Activated CD4-positive, alpha-beta T cell treated with anti-CD3 and anti-CD28 coated beads for 36 hours (primary cell): ENCODE measurements around the gene IL17RC. TPM values are rescaled to one million over a fixed set of nuclear protein-coding genes. Genes with fewer than 3 reads are reported as not detected.

Experiments used
- ATAC-seq: fragments of 200-7000 bp; cut with Tn5 transposase; one replicate; pipeline ENCODE4 v1.10.0; 2021; ENCODE audit warnings: mild to moderate bottlenecking, moderate library complexity
- CTCF ChIA-PET: fragments of 350-600 bp; sonication (Branson Sonifier 250); formaldehyde crosslinking; loops from one replicate; lab custom pipeline; 2021; ENCODE audit warnings: antibody characterized with exemption; lab: Charles Lee
- POLR2A ChIA-PET: fragments of 350-600 bp; sonication (Branson Sonifier 250); formaldehyde crosslinking; loops from one replicate; lab custom pipeline; 2021; ENCODE audit warnings: antibody characterized with exemption, inconsistent platforms; lab: Charles Lee
- DNase-seq: peaks from one replicate; pipeline ENCODE4 v3.0.0-alpha.2; 2020
- H3K27ac Mint-ChIP-seq: one replicate; pipeline ENCODE4 v1.8.0; 2021; ENCODE audit warnings: mixed read lengths
- H3K27me3 Mint-ChIP-seq: one replicate; pipeline ENCODE4 v1.8.0; 2021; ENCODE audit warnings: mixed read lengths
- H3K36me3 Mint-ChIP-seq: one replicate; pipeline ENCODE4 v1.8.0; 2021; ENCODE audit warnings: low read depth, mixed read lengths
- H3K4me1 Mint-ChIP-seq: one replicate; pipeline ENCODE4 v1.8.0; 2021; ENCODE audit warnings: mixed read lengths
- H3K4me3 Mint-ChIP-seq: one replicate; pipeline ENCODE4 v1.8.0; 2021; ENCODE audit warnings: mild to moderate bottlenecking, moderate library complexity, mixed read lengths
- H3K9me3 Mint-ChIP-seq: one replicate; pipeline ENCODE4 v1.8.0; 2021; ENCODE audit warnings: low read depth, mixed read lengths
- intact Hi-C, 2 experiments: fragments of 100-400 bp; cut with DNase I in 1 of 2; cut with micrococcal nuclease in 1 of 2; formaldehyde crosslinking; loops; one replicate each; pipeline versions ENCODE4 v1.14.2 to v1.15.1; 2022 to 2024; cut with DNase I, micrococcal nuclease
- total RNA-seq, 2 experiments: library from RNA; stranded (reverse); gene quantifications; one replicate each; pipeline ENCODE4 v1.2.3, GENCODE V29; 2021

The IL17RC gene
- total RNA-seq, 2 experiments from 2014 or later = 0.25 to 0.50 TPM

DNA sequence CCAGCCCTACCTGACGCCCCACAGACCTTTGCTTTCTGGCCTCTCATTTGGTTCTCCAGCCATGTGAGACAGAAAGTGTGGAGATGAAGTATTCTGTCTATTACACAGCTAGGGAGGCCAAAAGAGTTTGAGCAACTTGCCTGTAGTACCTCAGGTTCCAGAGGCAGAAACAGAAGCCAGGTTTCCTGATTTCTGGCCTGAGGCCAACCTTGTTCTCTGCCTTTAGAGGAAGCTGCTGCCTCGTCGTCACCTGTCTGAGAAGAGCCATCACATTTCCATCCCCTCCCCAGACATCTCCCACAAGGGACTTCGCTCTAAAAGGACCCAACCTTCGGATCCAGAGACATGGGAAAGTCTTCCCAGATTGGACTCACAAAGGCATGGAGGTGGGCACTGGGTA, 10.4 kb upstream of the IL17RC start:
- Mint-ChIP-seq H3K27me3 (no peaks in the 10 kb centered on the region), H3K9me3 (no peaks in the 10 kb centered on the region), H3K4me1 (peaks cover 36% of the 10 kb centered on the region), H3K4me3 (no peak overlapping the region), H3K36me3 (no peaks in the 10 kb centered on the region), H3K27ac (no peak overlapping the region)
- ChIA-PET CTCF (interaction anchor here (1.0 kb wide), 1 partner anchor 15 kb away, joined by 3 read pairs; no protein-coding TSS in a partner anchor), POLR2A (no interaction called here)
- no peak for ATAC-seq
- no peak for DNase-seq
- intact Hi-C loops = no loop called here

DNA sequence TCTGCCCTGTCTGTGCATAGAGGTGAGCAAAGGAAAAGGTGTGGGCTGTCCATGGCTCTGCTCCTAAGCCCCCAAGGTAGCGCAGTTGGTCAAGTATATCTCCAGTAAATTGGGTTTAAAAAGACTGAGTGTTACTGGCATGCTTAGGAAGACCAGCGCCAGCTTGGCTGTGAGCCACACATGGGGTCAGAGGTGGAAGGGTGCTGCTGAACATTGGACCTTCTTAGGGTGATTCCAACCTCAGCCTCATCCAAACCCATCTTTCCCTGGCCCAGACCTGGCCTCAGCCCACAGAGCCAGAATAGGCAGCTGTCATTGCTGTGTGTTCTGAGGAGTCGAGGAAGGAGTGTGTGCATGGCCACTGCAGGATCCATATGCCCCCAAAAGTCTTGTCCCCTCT, 8.6 kb upstream of the IL17RC start:
- intact Hi-C loops = no loop called here
- Mint-ChIP-seq H3K27ac (no peak overlapping the region), H3K4me3 (no peak overlapping the region), H3K4me1 (peaks cover 25% of the 10 kb centered on the region), H3K36me3 (no peaks in the 10 kb centered on the region), H3K27me3 (peaks cover 3% of the 10 kb centered on the region), H3K9me3 (no peaks in the 10 kb centered on the region)
- ChIA-PET CTCF (interaction anchor here (1.5 to 1.8 kb wide), 2 partner anchors 13 to 24 kb away, joined by 3 to 4 read pairs; no protein-coding TSS in a partner anchor), POLR2A (no interaction called here)
- ATAC-seq (no peak), DNase-seq (no peak)

DNA sequence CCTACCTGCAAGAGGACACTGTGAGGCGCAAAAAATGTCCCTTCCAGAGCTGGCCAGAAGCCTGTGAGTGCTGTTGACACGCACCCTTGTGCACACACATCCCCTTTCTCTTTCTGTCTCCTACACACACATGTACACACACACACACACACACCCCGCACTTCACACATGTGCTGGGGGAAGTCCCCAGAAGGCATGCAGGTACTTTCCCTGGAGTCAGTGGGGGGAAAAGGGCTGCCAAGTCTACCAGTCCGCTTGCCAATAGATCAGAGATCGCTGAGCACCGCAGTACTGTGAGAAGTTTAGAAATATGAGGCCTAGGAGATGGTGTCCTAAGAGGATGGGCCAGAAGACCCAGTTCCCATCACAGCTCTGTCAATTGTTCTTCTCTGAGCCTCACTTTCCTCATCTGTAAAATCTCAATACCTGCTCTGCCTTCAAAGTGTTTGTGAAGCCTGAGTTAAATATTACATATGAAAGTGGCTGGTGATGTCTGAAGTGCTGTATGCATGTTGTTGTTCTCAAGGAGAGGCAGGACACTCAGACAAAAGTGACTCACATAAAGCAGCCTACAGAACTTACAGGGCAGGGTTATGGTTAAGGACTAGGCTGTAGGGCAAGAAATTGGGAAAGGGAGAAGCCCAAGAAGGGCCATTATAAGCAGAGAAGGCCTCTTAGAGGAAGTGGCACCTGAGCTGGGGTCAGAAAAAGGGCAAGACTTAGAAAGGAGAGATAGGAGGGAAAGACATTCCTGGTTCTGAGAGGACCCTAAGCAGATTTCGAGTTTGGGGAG, 7.5 kb upstream of the IL17RC start:
- peak; percentile 78 for ATAC-seq
- Mint-ChIP-seq H3K27me3 (peaks cover 3% of the 10 kb centered on the region), H3K4me3 (no peak overlapping the region), H3K9me3 (no peaks in the 10 kb centered on the region), H3K4me1 (peaks cover 17% of the 10 kb centered on the region), H3K27ac (peak overlapping the region; percentile 7), H3K36me3 (no peaks in the 10 kb centered on the region)
- ChIA-PET CTCF (no interaction called here), POLR2A (no interaction called here)
- intact Hi-C loops = no loop called here
- peak; percentile 50 for DNase-seq

DNA sequence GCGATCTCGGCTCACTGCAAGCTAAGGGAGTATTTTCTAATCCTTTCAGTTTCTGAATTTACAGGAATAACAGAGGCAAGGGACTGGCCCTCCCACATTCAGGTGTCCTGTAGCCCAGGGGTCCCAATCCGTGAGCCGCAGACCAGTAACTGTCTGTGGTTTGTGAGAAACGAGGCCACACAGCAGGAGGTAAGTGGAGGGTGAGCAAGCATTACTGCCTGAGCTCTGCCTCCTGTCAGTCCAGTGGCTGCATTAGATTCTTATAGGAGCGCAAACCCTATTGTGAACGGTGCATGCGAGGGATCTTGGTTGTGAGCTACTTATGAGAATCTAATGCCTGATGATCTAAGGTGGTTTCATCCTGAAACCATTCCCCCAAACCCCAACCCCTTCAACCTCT, 5.0 kb upstream of the IL17RC start:
- ATAC-seq (no peak), DNase-seq (no peak)
- H3K27me3 Mint-ChIP-seq = peaks cover 5% of the 10 kb centered on the region
- intact Hi-C loops = no loop called here
- no peak overlapping the region for H3K27ac Mint-ChIP-seq
- H3K9me3 Mint-ChIP-seq = no peaks in the 10 kb centered on the region
- ChIA-PET CTCF (interaction anchor here (1.1 to 5.4 kb wide), 3 partner anchors 10 to 20 kb away, joined by 3 to 32 read pairs (median 5); partner anchors contain the start of gene CRELD1), POLR2A (interaction anchor here (1.0 to 1.2 kb wide), 2 partner anchors 21 to 37 kb away, joined by 4 read pairs; partner anchors contain the start of gene JAGN1)
- no peak overlapping the region for H3K4me3 Mint-ChIP-seq
- peaks cover 29% of the 10 kb centered on the region for H3K4me1 Mint-ChIP-seq
- no peaks in the 10 kb centered on the region for H3K36me3 Mint-ChIP-seq

DNA sequence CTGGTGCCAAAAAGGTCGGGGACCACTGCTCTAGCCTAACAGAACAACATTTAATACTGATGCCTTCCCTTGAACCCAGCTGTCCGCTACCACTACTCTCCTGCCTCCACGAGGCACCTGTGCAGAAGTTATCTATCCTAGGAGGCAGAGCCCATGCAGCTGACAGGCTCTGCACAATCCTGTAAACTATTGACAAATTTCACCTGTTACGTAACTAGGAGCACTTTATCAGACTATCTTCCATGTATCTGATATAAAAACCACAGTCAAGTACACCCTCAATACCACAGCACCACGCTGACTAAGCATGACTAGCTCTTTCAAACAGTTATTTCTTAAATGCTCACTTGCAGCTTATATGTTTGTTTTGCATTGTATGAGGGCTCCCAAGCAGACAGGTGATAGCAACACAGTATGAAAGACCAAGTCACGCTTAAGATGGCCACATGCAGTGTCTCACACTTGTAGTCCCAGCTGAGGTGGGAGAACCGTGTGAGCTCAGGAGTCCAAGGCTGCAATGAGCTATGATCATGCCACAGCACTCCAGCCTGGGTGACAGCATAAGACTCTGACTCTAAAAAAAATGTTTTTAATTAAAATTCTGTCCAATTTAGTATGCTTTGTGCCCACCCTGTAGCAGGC, 4.5 kb upstream of the IL17RC start:
- H3K9me3 Mint-ChIP-seq = no peaks in the 10 kb centered on the region
- H3K36me3 Mint-ChIP-seq = no peaks in the 10 kb centered on the region
- H3K27ac Mint-ChIP-seq = peak overlapping the region; percentile 14
- ChIA-PET CTCF (interaction anchor here (1.0 to 5.4 kb wide), 6 partner anchors 11 to 119 kb away, joined by 3 to 32 read pairs (median 5); partner anchors contain the start of genes ARPC4 and CRELD1), POLR2A (interaction anchor here (1.0 to 1.5 kb wide), 3 partner anchors 19 to 37 kb away, joined by 3 to 4 read pairs (median 4); partner anchors contain the start of gene JAGN1)
- ATAC-seq (peak; percentile 10), DNase-seq (peak; percentile 42)
- no peak overlapping the region for H3K4me3 Mint-ChIP-seq
- intact Hi-C loops = no loop called here
- H3K27me3 Mint-ChIP-seq = peaks cover 5% of the 10 kb centered on the region
- peaks cover 30% of the 10 kb centered on the region for H3K4me1 Mint-ChIP-seq

DNA sequence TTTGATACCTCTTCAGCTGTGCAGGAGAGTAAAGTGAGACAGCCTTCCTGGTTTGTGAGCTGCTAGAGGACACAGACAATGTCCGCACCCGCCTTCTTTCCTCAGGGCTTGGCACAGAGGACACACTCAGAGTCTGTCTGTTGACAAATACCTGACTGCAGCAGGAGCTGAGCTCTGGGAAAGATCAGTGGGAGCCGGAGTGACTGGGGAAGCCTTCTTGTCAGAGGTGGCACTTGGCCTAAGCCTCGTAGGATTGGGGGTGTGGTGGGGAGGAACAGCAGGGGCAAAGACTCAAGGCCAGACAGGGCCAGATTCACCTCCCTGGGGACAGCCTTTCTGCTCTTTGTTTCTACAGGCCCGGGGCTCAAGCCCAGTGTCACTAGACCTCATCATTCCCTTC, 3.3 kb upstream of the IL17RC start:
- intact Hi-C loops = no loop called here
- DNase-seq (no peak), ATAC-seq (no peak)
- Mint-ChIP-seq H3K27ac (no peak overlapping the region), H3K36me3 (no peaks in the 10 kb centered on the region), H3K4me1 (peaks cover 30% of the 10 kb centered on the region), H3K27me3 (peaks cover 5% of the 10 kb centered on the region), H3K9me3 (no peaks in the 10 kb centered on the region), H3K4me3 (no peak overlapping the region)
- POLR2A ChIA-PET = interaction anchor here (0.7 to 1.5 kb wide), 2 partner anchors 18 to 33 kb away, joined by 3 read pairs; no protein-coding TSS in a partner anchor
- CTCF ChIA-PET = interaction anchor here (0.6 to 5.4 kb wide), 8 partner anchors 10 to 120 kb away, joined by 3 to 32 read pairs (median 3); partner anchors contain the start of genes ARPC4 and CRELD1

DNA sequence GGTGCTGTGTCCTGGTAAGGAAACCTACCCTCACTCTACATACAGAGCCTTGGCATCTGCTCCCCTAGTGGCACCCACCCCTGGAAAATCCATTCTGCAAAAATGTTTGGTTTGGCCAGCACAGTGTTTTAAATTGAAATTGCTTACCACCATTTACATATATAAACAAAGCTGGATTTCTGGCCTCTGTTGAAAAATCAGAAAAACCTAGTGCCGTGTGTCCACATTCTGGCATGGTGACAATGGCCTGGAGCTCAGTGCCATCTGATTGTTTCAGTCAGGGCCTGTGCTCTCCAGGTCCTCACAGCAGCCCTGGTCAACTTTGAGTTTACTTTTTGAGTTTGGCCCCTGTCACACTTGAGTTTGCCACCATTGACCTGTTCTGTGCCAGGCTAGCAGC, 2.9 kb upstream of the IL17RC start:
- Mint-ChIP-seq H3K27ac (no peak overlapping the region), H3K4me3 (no peak overlapping the region), H3K4me1 (peaks cover 28% of the 10 kb centered on the region), H3K9me3 (no peaks in the 10 kb centered on the region), H3K27me3 (peaks cover 5% of the 10 kb centered on the region), H3K36me3 (no peaks in the 10 kb centered on the region)
- intact Hi-C loops = loop anchor here in 1 of 2 experiments (2.0 kb wide), 1 partner anchor 19 kb away; the partner anchor contains the start of gene CRELD1
- no peak for ATAC-seq
- DNase-seq = no peak
- ChIA-PET POLR2A (interaction anchor here (1.5 kb wide), 1 partner anchor 18 kb away, joined by 3 read pairs; no protein-coding TSS in a partner anchor), CTCF (interaction anchor here (0.6 to 5.4 kb wide), 6 partner anchors 11 to 121 kb away, joined by 3 to 32 read pairs (median 4); partner anchors contain the start of genes ARPC4 and CRELD1)

DNA sequence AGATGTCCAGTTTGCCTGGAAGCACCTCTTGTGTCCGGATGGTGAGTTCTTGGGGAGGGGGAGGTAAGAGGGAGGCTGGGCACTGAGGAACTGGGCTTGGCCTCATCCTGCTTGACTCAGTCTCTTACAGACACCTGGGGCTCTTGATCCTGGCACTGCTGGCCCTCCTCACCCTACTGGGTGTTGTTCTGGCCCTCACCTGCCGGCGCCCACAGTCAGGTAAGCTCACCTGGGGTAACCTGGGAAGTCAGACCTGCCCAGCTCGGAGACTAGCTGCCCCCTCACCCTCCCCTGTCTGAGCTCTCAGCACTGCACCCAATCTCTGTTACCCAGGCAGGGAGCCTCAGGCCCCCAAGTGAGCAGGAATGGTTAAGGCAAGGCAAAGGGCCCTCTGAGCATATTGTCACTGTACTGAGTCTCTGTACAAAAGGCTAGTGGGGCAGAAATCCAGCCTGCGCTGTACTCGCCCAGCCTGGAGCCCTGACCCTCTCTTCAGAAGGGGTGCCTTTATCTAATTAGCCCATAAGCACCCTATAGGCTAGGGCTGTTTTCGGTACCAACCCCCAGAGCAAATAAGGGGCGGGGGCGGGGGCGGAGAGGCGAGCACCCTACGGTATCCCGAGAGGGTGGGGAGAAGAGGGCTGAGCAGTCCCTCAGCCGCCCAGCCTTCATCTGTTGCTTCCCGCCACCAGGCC, 2.2 kb upstream of the IL17RC start:
- Mint-ChIP-seq H3K9me3 (no peaks in the 10 kb centered on the region), H3K4me3 (peak overlapping the region; percentile 10), H3K36me3 (no peaks in the 10 kb centered on the region), H3K27ac (no peak overlapping the region), H3K27me3 (peaks cover 5% of the 10 kb centered on the region), H3K4me1 (peaks cover 21% of the 10 kb centered on the region)
- ChIA-PET POLR2A (no interaction called here), CTCF (interaction anchor here (5.4 kb wide), 1 partner anchor 17 kb away, joined by 32 read pairs; the partner anchor contains the start of gene CRELD1)
- DNase-seq (no peak), ATAC-seq (peak; percentile 2)
- intact Hi-C loops = loop anchor here (1.0 to 2.0 kb wide), 2 partner anchors 18 kb away; partner anchors contain the start of gene CRELD1 (in 1 of the 2)

DNA sequence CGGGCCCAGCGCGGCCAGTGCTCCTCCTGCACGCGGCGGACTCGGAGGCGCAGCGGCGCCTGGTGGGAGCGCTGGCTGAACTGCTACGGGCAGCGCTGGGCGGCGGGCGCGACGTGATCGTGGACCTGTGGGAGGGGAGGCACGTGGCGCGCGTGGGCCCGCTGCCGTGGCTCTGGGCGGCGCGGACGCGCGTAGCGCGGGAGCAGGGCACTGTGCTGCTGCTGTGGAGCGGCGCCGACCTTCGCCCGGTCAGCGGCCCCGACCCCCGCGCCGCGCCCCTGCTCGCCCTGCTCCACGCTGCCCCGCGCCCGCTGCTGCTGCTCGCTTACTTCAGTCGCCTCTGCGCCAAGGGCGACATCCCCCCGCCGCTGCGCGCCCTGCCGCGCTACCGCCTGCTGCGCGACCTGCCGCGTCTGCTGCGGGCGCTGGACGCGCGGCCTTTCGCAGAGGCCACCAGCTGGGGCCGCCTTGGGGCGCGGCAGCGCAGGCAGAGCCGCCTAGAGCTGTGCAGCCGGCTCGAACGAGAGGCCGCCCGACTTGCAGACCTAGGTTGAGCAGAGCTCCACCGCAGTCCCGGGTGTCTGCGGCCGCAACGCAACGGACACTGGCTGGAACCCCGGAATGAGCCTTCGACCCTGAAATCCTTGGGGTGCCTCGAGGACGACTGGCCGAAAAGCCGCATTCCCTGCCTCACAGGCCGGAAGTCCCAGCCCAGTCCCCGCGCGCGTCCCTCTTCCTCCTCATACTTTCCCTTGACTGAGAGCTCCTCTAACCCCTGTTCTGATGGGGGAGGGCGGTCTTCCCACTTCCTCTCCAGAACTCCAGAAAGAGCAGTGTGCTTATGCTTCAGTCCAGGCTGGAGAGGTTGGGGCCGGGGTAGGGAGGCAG, 1.4 kb upstream of the IL17RC start:
- Mint-ChIP-seq H3K4me1 (peaks cover 19% of the 10 kb centered on the region), H3K9me3 (no peaks in the 10 kb centered on the region), H3K36me3 (no peaks in the 10 kb centered on the region), H3K27ac (peak overlapping the region; percentile 37), H3K27me3 (peaks cover 5% of the 10 kb centered on the region), H3K4me3 (peak overlapping the region; percentile 66)
- peak; percentile 62 for DNase-seq
- ChIA-PET POLR2A (interaction anchor here (1.9 kb wide), 1 partner anchor 17 kb away, joined by 7 read pairs; no protein-coding TSS in a partner anchor), CTCF (interaction anchor here (0.6 to 5.4 kb wide), 5 partner anchors 10 to 50 kb away, joined by 3 to 32 read pairs (median 4); partner anchors contain the start of gene CRELD1)
- ATAC-seq = peak; percentile 45
- intact Hi-C loops = loop anchor here (1.0 to 2.0 kb wide), 2 partner anchors 17 kb away; partner anchors contain the start of gene CRELD1 (in 1 of the 2)

DNA sequence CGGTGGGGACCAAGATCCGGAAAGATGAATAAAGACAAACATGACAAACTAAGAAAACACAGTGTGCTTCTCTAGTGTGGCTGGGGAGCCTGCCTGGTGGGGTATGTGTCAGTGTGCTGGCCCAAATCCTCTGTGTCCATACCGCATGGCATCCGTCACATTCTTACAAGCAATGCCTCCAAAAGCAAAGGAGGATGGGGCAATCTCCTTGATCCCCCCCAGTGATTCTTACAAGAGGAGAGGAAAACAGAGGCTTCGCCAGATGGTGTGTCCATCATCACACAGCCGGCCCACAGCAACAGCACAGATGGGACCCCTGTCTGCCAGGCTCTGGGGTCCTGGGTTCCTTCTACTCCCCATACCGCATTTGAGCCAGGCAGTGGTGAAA, 558 bp upstream of the IL17RC start:
- intact Hi-C loops = no loop called here
- H3K36me3 Mint-ChIP-seq = no peaks in the 10 kb centered on the region
- no peak overlapping the region for H3K27ac Mint-ChIP-seq
- DNase-seq (no peak), ATAC-seq (no peak)
- ChIA-PET POLR2A (interaction anchor here (0.6 to 1.9 kb wide), 3 partner anchors 16 to 73 kb away, joined by 3 to 7 read pairs (median 4); no protein-coding TSS in a partner anchor), CTCF (interaction anchor here (1.0 to 2.1 kb wide), 4 partner anchors 9 to 75 kb away, joined by 3 to 11 read pairs (median 6); no protein-coding TSS in a partner anchor)
- H3K4me1 Mint-ChIP-seq = peaks cover 19% of the 10 kb centered on the region
- no peaks in the 10 kb centered on the region for H3K9me3 Mint-ChIP-seq
- H3K4me3 Mint-ChIP-seq = peak overlapping the region; percentile 66
- peaks cover 5% of the 10 kb centered on the region for H3K27me3 Mint-ChIP-seq
